ENCODE results near the gene RTN4. TPM values are rescaled to one million over a fixed set of nuclear protein-coding genes. Genes with fewer than 3 reads are reported as not detected.

Gene RTN4
- total RNA-seq, 2 experiments from 2014 or later = 84.9 to 85.7 TPM

DNA sequence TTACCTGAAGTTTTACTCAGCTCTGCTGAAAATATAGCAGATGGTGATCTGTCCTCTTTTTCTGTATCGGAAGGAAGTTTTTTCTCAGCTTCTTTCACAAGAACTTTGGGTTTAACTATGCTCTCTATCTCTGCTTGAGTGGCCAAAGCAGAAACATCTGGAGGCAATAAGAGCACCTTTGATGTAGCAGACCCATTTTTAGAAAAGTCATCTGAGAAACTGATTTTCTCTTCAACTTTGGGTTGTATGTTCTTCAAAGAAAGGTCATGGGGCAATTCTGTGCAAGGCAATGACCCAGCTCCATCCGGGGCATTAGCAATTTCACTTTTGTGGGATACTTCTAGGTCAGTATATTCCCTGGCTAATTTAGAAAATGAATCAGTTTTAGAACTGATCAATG lies 25.2 kb downstream of the RTN4 start:
- Mint-ChIP-seq H3K4me1 (ENCODE audit: low read depth) (peaks cover 2% of the 10 kb centered on the region), H3K4me3 (no peak overlapping the region), H3K27ac (no peak overlapping the region), H3K27me3 (no peaks in the 10 kb centered on the region), H3K36me3 (ENCODE audit: low read depth) (peaks cover 2% of the 10 kb centered on the region), H3K9me3 (no peaks in the 10 kb centered on the region)
- Histone ChIP-seq H3K27ac (ENCODE audit: low read depth in 1 of 2, low read length in 2 of 2) (no peak overlapping the region), H3K27me3 (ENCODE audit: control insufficient read depth in 1 of 2, insufficient read depth in 2 of 2, low read length in 2 of 2) (no peaks in the 10 kb centered on the region), H3K4me3 (ENCODE audit: low read length) (no peak overlapping the region), H3K4me1 (ENCODE audit: insufficient read depth, low read length) (peaks cover 25% of the 10 kb centered on the region), H3K9me3 (ENCODE audit: control insufficient read depth in 1 of 2, insufficient read depth in 1 of 2, low read length in 2 of 2) (peaks cover 0 to 3% of the 10 kb centered on the region in 2 experiments), H3K36me3 (ENCODE audit: insufficient read depth, low read length) (no peaks in the 10 kb centered on the region)
- CTCF ChIA-PET = interaction anchor here (0.8 to 1.8 kb wide), 3 partner anchors 9 to 23 kb away, joined by 3 to 4 read pairs (median 3); no protein-coding TSS in a partner anchor
- no peak for ATAC-seq (ENCODE audit: poor library complexity)
- POLR2A ChIA-PET = interaction anchor here (0.8 to 1.5 kb wide), 6 partner anchors 16 to 144 kb away, joined by 3 to 8 read pairs (median 4); partner anchors contain the start of gene RTN4
- intact Hi-C loops (cut with DNase I, micrococcal nuclease) = no loop called here
- no peak for DNase-seq
- TF ChIP-seq, protein P1, sequence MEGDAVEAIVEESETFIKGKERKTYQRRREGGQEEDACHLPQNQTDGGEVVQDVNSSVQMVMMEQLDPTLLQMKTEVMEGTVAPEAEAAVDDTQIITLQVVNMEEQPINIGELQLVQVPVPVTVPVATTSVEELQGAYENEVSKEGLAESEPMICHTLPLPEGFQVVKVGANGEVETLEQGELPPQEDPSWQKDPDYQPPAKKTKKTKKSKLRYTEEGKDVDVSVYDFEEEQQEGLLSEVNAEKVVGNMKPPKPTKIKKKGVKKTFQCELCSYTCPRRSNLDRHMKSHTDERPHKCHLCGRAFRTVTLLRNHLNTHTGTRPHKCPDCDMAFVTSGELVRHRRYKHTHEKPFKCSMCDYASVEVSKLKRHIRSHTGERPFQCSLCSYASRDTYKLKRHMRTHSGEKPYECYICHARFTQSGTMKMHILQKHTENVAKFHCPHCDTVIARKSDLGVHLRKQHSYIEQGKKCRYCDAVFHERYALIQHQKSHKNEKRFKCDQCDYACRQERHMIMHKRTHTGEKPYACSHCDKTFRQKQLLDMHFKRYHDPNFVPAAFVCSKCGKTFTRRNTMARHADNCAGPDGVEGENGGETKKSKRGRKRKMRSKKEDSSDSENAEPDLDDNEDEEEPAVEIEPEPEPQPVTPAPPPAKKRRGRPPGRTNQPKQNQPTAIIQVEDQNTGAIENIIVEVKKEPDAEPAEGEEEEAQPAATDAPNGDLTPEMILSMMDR (IDR thresholded peaks at IDR 0.05) = no peak

DNA sequence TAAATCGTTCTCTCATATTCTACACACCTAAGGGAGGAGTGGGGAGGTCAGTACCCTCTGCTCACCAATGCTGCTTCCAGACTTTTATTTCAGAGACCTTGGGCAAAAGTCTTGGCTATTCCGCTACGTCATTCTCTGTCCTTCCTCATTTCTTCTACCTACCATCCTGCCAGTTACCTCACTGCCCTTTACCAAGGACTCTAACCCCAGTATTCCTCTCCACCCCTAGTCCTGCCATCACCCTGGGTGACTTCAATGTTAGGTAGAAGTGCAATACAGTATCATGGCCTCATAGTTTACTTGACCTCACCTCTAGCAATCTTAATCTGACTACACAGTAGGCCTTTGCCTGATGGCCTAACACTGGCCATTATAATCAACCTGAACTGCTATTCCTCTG lies 27.8 kb downstream of the RTN4 start:
- peaks cover 0 to 3% of the 10 kb centered on the region in 2 experiments for H3K9me3 ChIP-seq (ENCODE audit: control insufficient read depth in 1 of 2, insufficient read depth in 1 of 2, low read length in 2 of 2)
- DNase-seq (no peak), ATAC-seq (ENCODE audit: poor library complexity) (no peak)
- no peak overlapping the region for H3K4me3 Mint-ChIP-seq
- ChIA-PET CTCF (interaction anchor here (1.2 kb wide), 1 partner anchor 123 kb away, joined by 5 read pairs; no protein-coding TSS in a partner anchor), POLR2A (no interaction called here)
- H3K4me1 ChIP-seq (ENCODE audit: insufficient read depth, low read length) = peaks cover 21% of the 10 kb centered on the region
- no peaks in the 10 kb centered on the region for H3K27me3 ChIP-seq (ENCODE audit: control insufficient read depth in 1 of 2, insufficient read depth in 2 of 2, low read length in 2 of 2)
- no peak overlapping the region for H3K27ac ChIP-seq (ENCODE audit: low read depth in 1 of 2, low read length in 2 of 2)
- no peaks in the 10 kb centered on the region for H3K27me3 Mint-ChIP-seq
- no peak overlapping the region for H3K27ac Mint-ChIP-seq
- peaks cover 23% of the 10 kb centered on the region for H3K4me1 Mint-ChIP-seq (ENCODE audit: low read depth)
- peaks cover 17% of the 10 kb centered on the region for H3K36me3 Mint-ChIP-seq (ENCODE audit: low read depth)
- intact Hi-C loops (cut with DNase I, micrococcal nuclease) = no loop called here
- H3K9me3 Mint-ChIP-seq = no peaks in the 10 kb centered on the region
- no peaks in the 10 kb centered on the region for H3K36me3 ChIP-seq (ENCODE audit: insufficient read depth, low read length)
- TF ChIP-seq, protein P1 (IDR thresholded peaks at IDR 0.05) = no peak
- no peak overlapping the region for H3K4me3 ChIP-seq (ENCODE audit: low read length)

DNA sequence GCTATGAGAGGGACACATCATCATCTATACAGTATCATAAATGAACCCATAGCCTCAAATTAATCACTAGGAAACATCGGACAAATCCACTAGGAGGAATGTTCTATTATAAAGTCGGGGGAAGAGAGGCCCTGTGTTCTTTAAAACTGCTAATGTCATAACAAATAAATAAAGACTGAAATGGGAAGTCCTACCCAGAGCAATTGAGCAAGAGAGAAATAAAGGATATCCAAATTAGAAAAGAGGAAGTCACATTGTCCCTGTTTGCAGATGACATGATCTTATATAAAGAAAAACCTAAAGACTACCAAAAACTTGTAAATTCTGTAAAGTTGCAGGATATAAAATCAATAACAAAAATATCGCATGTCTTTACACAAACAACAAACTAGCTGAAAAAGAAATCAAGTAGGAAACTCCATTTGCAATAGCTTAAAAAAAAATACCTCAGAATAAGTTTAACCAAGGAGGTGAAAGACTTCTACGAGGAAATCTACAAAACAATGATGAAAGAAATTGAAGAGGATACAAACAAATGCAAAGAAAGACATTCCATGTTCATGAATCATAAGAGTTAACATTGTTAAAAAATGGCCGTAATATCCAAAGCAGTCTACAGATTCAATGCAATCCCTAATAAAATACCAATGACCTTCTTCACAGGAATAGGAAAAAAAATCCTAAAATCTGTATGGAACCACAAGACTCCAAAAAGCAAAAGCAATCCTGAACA lies 30.6 kb downstream of the RTN4 start:
- H3K27ac Mint-ChIP-seq = peak overlapping the region; percentile 40
- Histone ChIP-seq H3K27ac (ENCODE audit: low read depth in 1 of 2, low read length in 2 of 2) (no peak overlapping the region), H3K4me3 (ENCODE audit: low read length) (no peak overlapping the region), H3K36me3 (ENCODE audit: insufficient read depth, low read length) (no peaks in the 10 kb centered on the region), H3K27me3 (ENCODE audit: control insufficient read depth in 1 of 2, insufficient read depth in 2 of 2, low read length in 2 of 2) (no peaks in the 10 kb centered on the region), H3K9me3 (ENCODE audit: control insufficient read depth in 1 of 2, insufficient read depth in 1 of 2, low read length in 2 of 2) (peaks cover 0 to 3% of the 10 kb centered on the region in 2 experiments), H3K4me1 (ENCODE audit: insufficient read depth, low read length) (peaks cover 13% of the 10 kb centered on the region)
- ATAC-seq (ENCODE audit: poor library complexity) (no peak), DNase-seq (peak in 1 of 14 experiments; percentile 13)
- intact Hi-C loops (cut with DNase I, micrococcal nuclease) = loop anchor here (10.0 kb wide), 3 partner anchors 355 to 905 kb away; partner anchors contain the start of gene ACYP2 (in 1 of the 2)
- H3K4me1 Mint-ChIP-seq (ENCODE audit: low read depth) = peaks cover 29% of the 10 kb centered on the region
- peaks cover 17% of the 10 kb centered on the region for H3K36me3 Mint-ChIP-seq (ENCODE audit: low read depth)
- ChIA-PET CTCF (no interaction called here), POLR2A (interaction anchor here (1.1 to 1.5 kb wide), 3 partner anchors 29 to 31 kb away, joined by 3 to 4 read pairs (median 3); partner anchors contain the start of gene RTN4)
- H3K27me3 Mint-ChIP-seq = no peaks in the 10 kb centered on the region
- H3K9me3 Mint-ChIP-seq = no peaks in the 10 kb centered on the region
- TF ChIP-seq, protein P1 (IDR thresholded peaks at IDR 0.05) = no peak
- no peak overlapping the region for H3K4me3 Mint-ChIP-seq
